NCI-H2171 (cell line): Measurements from ENCODE around the gene PHF11.
"Not testable (repeated sequence)": the region's sequence is repeated elsewhere in the genome, so short reads cannot be mapped to it uniquely, and the experiment has no call there.

Experiments used
- DNase-seq: peaks from one replicate; lab custom pipeline; 2025; lab: John Stamatoyannopoulos, UW

The PHF11 gene

GRCh38 chr13:49546561-49546960 lies 50.8 kb downstream of the PHF11 start:
- no peak for DNase-seq

GRCh38 chr13:49549289-49549688 lies 53.5 kb downstream of the PHF11 start:
- DNase-seq, result no peak

- no peak for DNase-seq
These were observed 55.3 kb downstream of the PHF11 start for GRCh38 chr13:49550942-49551644.

- DNase-seq, result no peak
These were observed 58.1 kb downstream of the PHF11 start for GRCh38 chr13:49553888-49554287.

GRCh38 chr13:49554387-49554786 lies 58.6 kb downstream of the PHF11 start:
- no peak for DNase-seq

- DNase-seq, result no peak
These were observed 63.3 kb downstream of the PHF11 start for GRCh38 chr13:49559006-49559405.

GRCh38 chr13:49560270-49561061 lies 64.7 kb downstream of the PHF11 start:
- DNase-seq, result no peak

- DNase-seq, result no peak
These were observed 65.3 kb downstream of the PHF11 start for GRCh38 chr13:49561062-49561410.

GRCh38 chr13:49563516-49563915 lies 67.8 kb downstream of the PHF11 start:
- DNase-seq, result no peak

GRCh38 chr13:49565461-49565860 lies 69.7 kb downstream of the PHF11 start:
- DNase-seq, result not testable (repeated sequence)

- no peak for DNase-seq
These were observed 70.7 kb downstream of the PHF11 start for GRCh38 chr13:49566461-49566860.

GRCh38 chr13:49567491-49567890 lies 71.7 kb downstream of the PHF11 start:
- DNase-seq, result no peak

- DNase-seq, result no peak
These were observed 74.4 kb downstream of the PHF11 start for GRCh38 chr13:49569993-49570689.

GRCh38 chr13:49571299-49572240 lies 75.8 kb downstream of the PHF11 start:
- no peak for DNase-seq
